ENCODE data around the gene TCP1.

Gene TCP1

GRCh38 chr6:159761129-159761872 lies 28.1 kb downstream of the TCP1 start:
- in situ Hi-C loops (cut with MboI; ENCODE audit: low pct_unique_long_range_greater_than_20kb, low sequenced_read_pairs, unreplicated experiment), result no loop called here
- no peak for TF ChIP-seq CTCF (IDR thresholded peaks at IDR 0.05; ENCODE audit: extremely low read depth, insufficient read depth, missing control alignments)
- DNase-seq (ENCODE audit: low spot score), result peak; percentile 25

- no peak for TF ChIP-seq CTCF (IDR thresholded peaks at IDR 0.05; ENCODE audit: extremely low read depth, insufficient read depth, missing control alignments)
- no peak for DNase-seq (ENCODE audit: low spot score)
- in situ Hi-C loops (cut with MboI; ENCODE audit: low pct_unique_long_range_greater_than_20kb, low sequenced_read_pairs, unreplicated experiment), result no loop called here
Observed at GRCh38 chr6:159760602-159761057, 28.8 kb downstream of the TCP1 start.

GRCh38 chr6:159759645-159760044 lies 29.8 kb downstream of the TCP1 start:
- in situ Hi-C loops (cut with MboI; ENCODE audit: low pct_unique_long_range_greater_than_20kb, low sequenced_read_pairs, unreplicated experiment), result no loop called here
- no peak for TF ChIP-seq CTCF (IDR thresholded peaks at IDR 0.05; ENCODE audit: extremely low read depth, insufficient read depth, missing control alignments)
- no peak for DNase-seq (ENCODE audit: low spot score)

- DNase-seq (ENCODE audit: low spot score), result no peak
- no peak for TF ChIP-seq CTCF (IDR thresholded peaks at IDR 0.05; ENCODE audit: extremely low read depth, insufficient read depth, missing control alignments)
- in situ Hi-C loops (cut with MboI; ENCODE audit: low pct_unique_long_range_greater_than_20kb, low sequenced_read_pairs, unreplicated experiment), result no loop called here
Observed at GRCh38 chr6:159758031-159759001, 31.1 kb downstream of the TCP1 start.

GRCh38 chr6:159756508-159756907 lies 32.9 kb downstream of the TCP1 start:
- in situ Hi-C loops (cut with MboI; ENCODE audit: low pct_unique_long_range_greater_than_20kb, low sequenced_read_pairs, unreplicated experiment), result no loop called here

More at GRCh38 chr6:159756508-159756907, 32.9 kb downstream of the TCP1 start:
- DNase-seq (ENCODE audit: low spot score), result no peak
- no peak for TF ChIP-seq CTCF (IDR thresholded peaks at IDR 0.05; ENCODE audit: extremely low read depth, insufficient read depth, missing control alignments)

Data from GM13977 (cell line).